GM21526 (cell line): ENCODE data around the gene SCN7A.
"Not testable (repeated sequence)": the region's sequence is repeated elsewhere in the genome, so short reads cannot be mapped to it uniquely, and the experiment has no call there.

Source experiments
- ATAC-seq: cut with Tn5 transposase; IDR thresholded peaks from one replicate; pipeline ENCODE4 v1.9.1; 2021; ENCODE audit warnings: moderate library complexity; ENCODE audit not compliant: unreplicated experiment, low FRiP score

SCN7A gene

DNA sequence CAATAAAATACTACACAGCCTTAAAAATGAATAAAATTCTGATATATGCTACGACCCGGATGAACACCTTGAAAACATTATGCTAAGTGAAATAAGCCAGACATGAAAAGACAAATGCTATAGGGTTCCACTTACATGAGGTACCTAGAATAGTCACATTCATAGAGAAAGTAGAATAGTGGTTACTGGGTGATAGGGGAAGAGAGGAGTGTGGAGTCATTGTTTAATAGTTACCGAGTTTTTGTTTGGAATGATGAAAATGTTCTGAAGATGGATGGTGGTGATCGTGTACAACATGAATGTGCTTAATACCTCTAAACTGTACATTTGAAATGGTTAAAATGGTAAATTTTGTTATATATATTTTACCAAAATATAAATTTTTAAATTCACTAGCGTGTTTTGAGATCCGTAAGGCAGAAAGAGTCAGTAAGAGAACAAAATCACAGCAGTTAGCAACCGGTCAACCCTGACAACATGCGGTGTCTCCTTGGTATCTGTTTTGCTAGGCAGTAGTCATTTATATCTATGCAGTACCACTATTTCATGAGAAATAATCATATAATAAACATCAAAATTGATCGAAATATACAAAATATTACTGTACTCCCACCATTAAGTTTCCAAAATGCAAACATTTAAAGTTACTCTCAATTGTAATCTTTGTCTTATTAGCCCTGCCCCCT is 129.4 kb downstream of the SCN7A start:
- no peak for ATAC-seq

DNA sequence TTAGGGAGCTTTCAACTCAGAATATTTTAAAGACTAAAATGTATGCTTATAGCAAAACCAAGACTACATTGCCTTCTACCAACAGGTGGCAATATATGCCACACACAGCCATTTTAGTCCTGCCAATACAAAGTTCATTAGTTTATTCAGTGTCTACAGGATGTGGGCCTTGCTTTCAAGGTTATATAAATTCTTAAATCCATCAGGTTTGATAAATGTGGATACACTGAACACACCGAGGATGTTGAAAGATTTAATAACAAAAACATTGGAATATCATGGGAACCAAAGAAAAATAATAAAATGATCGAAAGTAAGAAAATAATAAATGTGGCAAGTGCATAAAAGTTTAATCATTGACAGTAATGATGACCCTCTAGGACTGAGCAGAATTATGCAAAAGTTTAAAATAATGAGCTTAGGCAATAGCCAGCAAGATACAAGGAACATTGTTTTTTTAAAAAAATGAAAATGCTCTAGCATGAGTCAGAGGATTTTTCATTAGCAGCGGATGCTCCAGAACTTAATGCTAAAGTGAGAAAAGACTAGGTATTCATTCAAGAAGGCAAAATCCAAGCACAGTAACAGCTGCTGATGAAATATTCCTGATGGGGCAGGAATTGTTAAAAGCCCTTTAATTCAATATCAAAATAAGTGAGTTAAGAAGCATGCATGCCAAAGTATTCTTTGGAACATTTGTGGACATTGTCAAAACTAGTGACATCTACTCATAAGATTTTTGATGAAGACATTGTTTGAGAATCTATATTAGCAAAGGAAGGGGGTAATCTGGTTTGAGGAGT is 132.5 kb downstream of the SCN7A start:
- peak; percentile 71 for ATAC-seq

DNA sequence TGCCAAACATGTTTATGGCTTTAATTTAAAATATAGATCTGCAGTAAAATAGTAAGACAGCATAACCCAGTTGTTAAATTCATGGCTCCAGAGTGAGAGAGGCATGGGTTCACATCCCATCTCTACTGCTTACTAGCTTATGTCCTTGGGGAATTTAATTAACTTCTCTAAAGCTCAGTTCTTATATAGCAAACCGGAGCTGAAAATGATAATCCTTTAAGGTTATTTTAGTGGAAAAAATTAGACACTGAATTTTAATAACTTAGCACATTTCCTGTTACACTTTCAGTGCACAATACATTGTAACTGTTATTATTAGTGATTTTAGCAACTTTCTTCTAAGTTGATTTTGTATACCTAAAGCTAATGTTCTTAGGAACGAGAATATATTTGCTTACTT is 133.1 kb downstream of the SCN7A start:
- ATAC-seq = no peak

DNA sequence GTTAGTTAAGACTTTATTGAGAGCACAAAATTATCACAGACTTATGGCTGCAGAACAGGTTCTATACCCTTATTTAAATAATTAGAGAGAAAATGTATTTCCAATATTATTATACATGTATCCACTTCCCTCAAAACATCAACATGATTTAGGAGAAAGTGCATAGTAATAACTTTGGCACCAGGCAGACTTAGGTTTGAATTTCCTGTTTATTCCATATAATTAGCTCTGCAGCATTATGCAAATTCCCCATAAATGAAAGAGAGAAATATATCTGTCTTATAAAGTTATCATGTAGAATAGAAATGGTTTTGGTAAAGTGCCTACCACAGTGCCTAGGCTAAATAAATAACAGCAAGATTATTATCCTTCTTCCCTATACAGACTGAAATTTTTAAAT is 133.6 kb downstream of the SCN7A start:
- no peak for ATAC-seq

DNA sequence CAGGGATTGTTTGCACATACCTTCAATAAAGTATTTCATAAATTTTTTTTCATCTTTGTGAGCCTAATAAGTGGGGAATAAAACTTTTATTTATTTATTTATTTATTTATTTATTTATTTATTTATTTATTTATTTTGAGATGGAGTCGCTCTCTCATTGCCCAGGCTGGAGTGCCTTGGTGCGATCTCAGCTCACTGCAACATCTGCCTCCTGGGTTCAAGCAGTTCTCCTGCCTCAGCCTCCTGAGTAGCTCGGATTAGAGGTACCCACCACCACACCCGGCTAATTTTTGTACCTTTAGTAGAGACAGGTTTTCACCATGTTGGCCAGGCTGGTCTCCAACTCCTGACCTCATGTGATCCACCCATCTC is 136.1 kb downstream of the SCN7A start:
- ATAC-seq = not testable (repeated sequence)

DNA sequence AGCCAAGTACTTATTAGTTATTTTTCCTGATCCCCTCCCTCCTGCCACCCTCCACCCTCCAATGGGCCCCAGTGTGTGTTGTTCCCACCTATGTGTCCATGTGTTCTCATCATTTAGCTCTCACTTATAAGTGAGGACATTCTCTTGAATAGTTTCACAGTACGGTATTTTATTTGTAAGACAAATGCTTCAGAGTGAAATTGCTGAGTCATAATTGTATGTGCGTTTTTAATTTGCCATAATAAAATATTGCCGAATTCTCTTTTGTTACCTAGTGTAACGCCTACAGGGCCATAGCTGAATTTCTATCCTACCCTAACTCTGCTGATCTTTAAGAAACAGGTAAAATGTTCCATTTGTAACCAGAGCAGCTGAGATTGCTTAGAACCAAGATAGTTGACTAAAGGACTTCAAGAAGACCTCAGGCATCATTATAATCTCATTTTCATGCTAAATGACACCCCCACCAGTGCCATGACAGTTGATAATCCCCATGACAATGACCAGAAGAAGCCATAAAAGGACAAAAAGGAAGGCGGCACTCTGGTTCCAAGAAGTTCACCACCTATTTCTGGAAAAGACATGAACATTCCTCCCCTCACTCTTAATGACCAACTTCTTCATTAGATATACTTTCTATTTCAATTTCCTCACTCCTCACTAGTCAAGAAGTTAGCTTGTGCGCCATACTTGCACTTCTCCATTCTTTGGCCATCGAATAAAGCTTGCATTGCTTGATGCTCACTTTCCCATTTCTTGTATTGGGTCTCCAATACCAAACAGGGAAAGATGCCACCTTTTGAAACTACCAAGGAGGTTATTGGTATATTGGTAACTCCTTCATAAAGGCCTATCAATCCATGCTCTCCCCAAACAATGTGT is 136.7 kb downstream of the SCN7A start:
- no peak for ATAC-seq
